ENCODE measurements around the gene NPC1. TPM values are rescaled to one million over a fixed set of nuclear protein-coding genes. Genes with fewer than 3 reads are reported as not detected.

Gene NPC1
- total and polyA plus RNA-seq, 2 of the 8 experiments (the other 6 are each of a cell fraction or from before 2014, with no cell fraction given) = 34.1 to 39.5 TPM

- Histone ChIP-seq H2BK120ac (replicated peaks; ENCODE audit: low read depth, low read length) (no peak overlapping the region), H3K9me3 (ENCODE audit: insufficient read depth in 2 of 2, low read depth in 1 of 2, low read length in 1 of 2) (no peaks in the 10 kb centered on the region), H4K91ac (replicated peaks; ENCODE audit: insufficient read length, low read length) (no peak overlapping the region), H2BK15ac (ENCODE audit: low read length) (no peak overlapping the region), H3K23me2 (ENCODE audit: low read depth, low read length) (no peaks in the 10 kb centered on the region), H3K4me3 (ENCODE audit: extremely low read depth in 1 of 4, insufficient read depth in 2 of 4, low read depth in 3 of 4, low read length in 4 of 4) (no peak overlapping the region), H4K5ac (ENCODE audit: insufficient read length, low read depth, low read length) (no peak overlapping the region), H3K4me2 (ENCODE audit: insufficient read depth in 1 of 2, low read depth in 2 of 2, low read length in 2 of 2) (no peak overlapping the region), H4K8ac (ENCODE audit: extremely low read depth, insufficient read depth, low read length) (no peak overlapping the region), H3K79me1 (ENCODE audit: low read depth, low read length) (no peaks in the 10 kb centered on the region), H2BK5ac (ENCODE audit: low read depth, low read length) (no peak overlapping the region), H3K4ac (replicated peaks; ENCODE audit: insufficient read length, low read depth, low read length) (no peak overlapping the region), H3K14ac (ENCODE audit: insufficient read length) (no peak overlapping the region), H2BK12ac (ENCODE audit: low read depth, low read length) (no peak overlapping the region), H3K18ac (ENCODE audit: extremely low read depth, low read length) (no peak overlapping the region), H2AK5ac (ENCODE audit: low read depth, low read length) (no peak overlapping the region), H4K20me1 (replicated peaks in 1 of 2; ENCODE audit: control insufficient read depth in 1 of 2, insufficient read depth in 2 of 2, low read length in 2 of 2) (peaks cover 0 to 5% of the 10 kb centered on the region in 2 experiments), H2BK20ac (ENCODE audit: low read length) (no peak overlapping the region), H2AFZ (ENCODE audit: low read length) (no peak overlapping the region), H3K79me2 (ENCODE audit: control insufficient read depth in 1 of 2, insufficient read depth in 2 of 2, low read length in 2 of 2) (no peaks in the 10 kb centered on the region), H3K4me1 (replicated peaks in 1 of 4; ENCODE audit: control insufficient read depth in 3 of 4, insufficient read depth in 4 of 4, low read length in 3 of 4) (no peaks in the 10 kb centered on the region), H3K27ac (ENCODE audit: low read depth, low read length) (no peak overlapping the region), H3K36me3 (ENCODE audit: control insufficient read depth in 2 of 4, insufficient read depth in 4 of 4, low read length in 3 of 4) (peaks cover 31 to 81% (median 61%) of the 10 kb centered on the region in 4 experiments), H3K56ac (replicated peaks; ENCODE audit: insufficient read length, low read depth, low read length) (no peak overlapping the region), H3K9ac (replicated peaks in 1 of 4; ENCODE audit: extremely low read depth in 1 of 4, low read depth in 3 of 4, low read length in 3 of 4) (no peak overlapping the region), H3K27me3 (replicated peaks in 1 of 4; ENCODE audit: control insufficient read depth in 3 of 4, extremely low read depth in 1 of 4, insufficient read depth in 3 of 4, low read length in 3 of 4) (no peaks in the 10 kb centered on the region), H3K23ac (ENCODE audit: insufficient read length) (no peak overlapping the region)
- 89% methylated on average over 4 of the region's 4 CpGs; no CpG with 5 or more reads in 1 of the 2 experiments for WGBS, 2 experiments (ENCODE audit: extremely low coverage in 1 of 2, insufficient coverage in 1 of 2, insufficient read length in 1 of 2, insufficient replicate concordance in 2 of 2, low coverage in 1 of 2, low lambda C conversion rate in 2 of 2, missing lambda C conversion rate in 1 of 2)
- POLR2A ChIA-PET (ENCODE audit: partially characterized antibody) = no interaction called here
- FAIRE-seq = no peak
- DNase-seq (ENCODE audit: low read depth in 1 of 2, low spot score in 2 of 2) = no peak
- CTCF ChIA-PET (ENCODE audit: partially characterized antibody) = interaction anchor here (0.6 to 1.9 kb wide), 2 partner anchors 17 to 42 kb away, joined by 3 to 6 read pairs; no protein-coding TSS in a partner anchor
- TF ChIP-seq BACH1 (IDR thresholded peaks at IDR 0.05; ENCODE audit: low read length) = no peak
- no peak for TF ChIP-seq ZNF274 (IDR thresholded peaks at IDR 0.05; ENCODE audit: borderline replicate concordance, extremely low read depth, low read length)
- TF ChIP-seq EP300 (IDR thresholded peaks at IDR 0.05; ENCODE audit: borderline replicate concordance in 1 of 2, low read depth in 2 of 2, low read length in 2 of 2) = no peak
- TF ChIP-seq HDAC2 (IDR thresholded peaks at IDR 0.05; ENCODE audit: borderline replicate concordance in 1 of 2, low read depth in 2 of 2, low read length in 2 of 2) = no peak
- no peak for TF ChIP-seq FOSL1 (IDR thresholded peaks at IDR 0.05; ENCODE audit: insufficient read depth, low read depth, low read length)
- no peak for TF ChIP-seq TAF7 (optimal IDR thresholded peaks at IDR 0.05; ENCODE audit: borderline replicate concordance, low read depth, low read length)
- TF ChIP-seq SIRT6 (IDR thresholded peaks at IDR 0.05; ENCODE audit: low read length) = no peak
- no peak for TF ChIP-seq POLR2A (IDR thresholded peaks at IDR 0.05; ENCODE audit: control extremely low read depth in 1 of 2, low read depth in 2 of 2, low read length in 2 of 2)
- TF ChIP-seq TAF1 (IDR thresholded peaks at IDR 0.05; ENCODE audit: low read depth, low read length) = no peak
- TF ChIP-seq TBP (IDR thresholded peaks at IDR 0.05; ENCODE audit: low read depth, low read length) = no peak
- TF ChIP-seq SP1 (IDR thresholded peaks at IDR 0.05; ENCODE audit: low read depth, low read length) = no peak
- no peak for TF ChIP-seq BRCA1 (IDR thresholded peaks at IDR 0.05; ENCODE audit: low read depth, low read length)
- no peak for TF ChIP-seq EZH2 (IDR thresholded peaks at IDR 0.05; ENCODE audit: low read depth, low read length, severe bottlenecking)
- no peak for TF ChIP-seq KDM5A (IDR thresholded peaks at IDR 0.05; ENCODE audit: low read length)
- no peak for TF ChIP-seq RNF2 (IDR thresholded peaks at IDR 0.05; ENCODE audit: borderline replicate concordance, low read depth, low read length, missing control alignments, poor library complexity, severe bottlenecking)
These were observed 53.5 kb downstream of the NPC1 start for GRCh38 chr18:23532848-23533247.

All from H1 (cell line).